Astrocyte (in vitro differentiated cells and primary cell): ENCODE measurements around the gene MOV10L1. TPM values are rescaled to one million over a fixed set of nuclear protein-coding genes. Genes with fewer than 3 reads are reported as not detected.

Source experiments
- DNase-seq: peaks from one replicate; pipeline ENCODE4 v3.0.0-alpha.2; 2010; ENCODE audit warnings: low read depth
- FAIRE-seq: peaks from 2 replicates; lab custom pipeline; 2011; peaks lifted over from hg19 to GRCh38; lab: Jason Lieb, UNC
- H2AFZ ChIP-seq: 2 replicates; pipeline ENCODE4 v1.6.0; 2012; ENCODE audit warnings: low read depth, low read length, inconsistent platforms
- H3K27ac ChIP-seq: 2 replicates; pipeline ENCODE4 v1.5.1; 2011; ENCODE audit warnings: low read depth, low read length, inconsistent platforms
- H3K27me3 ChIP-seq: 2 replicates; pipeline ENCODE4 v1.6.0; 2011; ENCODE audit warnings: low read length, inconsistent platforms; ENCODE audit not compliant: insufficient read depth
- H3K36me3 ChIP-seq: 2 replicates; pipeline ENCODE4 v1.5.1; 2011; ENCODE audit warnings: low read length, inconsistent platforms; ENCODE audit not compliant: insufficient read depth
- H3K4me1 ChIP-seq: 2 replicates; pipeline ENCODE4 v1.5.1; 2011; ENCODE audit warnings: low read length, inconsistent platforms; ENCODE audit not compliant: insufficient read depth
- H3K4me2 ChIP-seq: 2 replicates; pipeline ENCODE4 v1.6.0; 2012; ENCODE audit warnings: low read length, inconsistent platforms
- H3K4me3 ChIP-seq: 2 replicates; pipeline ENCODE4 v1.5.1; 2011; ENCODE audit warnings: low read depth, mild to moderate bottlenecking, low read length, inconsistent platforms; ENCODE audit not compliant: insufficient read depth
- H3K79me2 ChIP-seq: 2 replicates; pipeline ENCODE4 v1.6.0; 2012; ENCODE audit warnings: mild to moderate bottlenecking, low read length, inconsistent platforms; ENCODE audit not compliant: insufficient read depth
- H3K9ac ChIP-seq: 2 replicates; pipeline ENCODE4 v1.6.0; 2012; ENCODE audit warnings: mild to moderate bottlenecking, low read length, inconsistent platforms
- H3K9me3 ChIP-seq: 2 replicates; pipeline ENCODE4 v1.5.1; 2012; ENCODE audit warnings: low read depth, mild to moderate bottlenecking, low read length, inconsistent platforms; ENCODE audit not compliant: insufficient read depth
- H4K20me1 ChIP-seq: 2 replicates; pipeline ENCODE4 v1.6.0; 2012; ENCODE audit warnings: low read length, inconsistent platforms; ENCODE audit not compliant: insufficient read depth
- H3K27ac Mint-ChIP-seq: one replicate; pipeline ENCODE4 v1.8.0; 2021; ENCODE audit warnings: mild to moderate bottlenecking, mixed read lengths; ENCODE audit not compliant: unreplicated experiment
- H3K27me3 Mint-ChIP-seq: one replicate; pipeline ENCODE4 v1.8.0; 2021; ENCODE audit warnings: low read depth, mixed read lengths; ENCODE audit not compliant: unreplicated experiment
- H3K36me3 Mint-ChIP-seq: one replicate; pipeline ENCODE4 v1.8.0; 2021; ENCODE audit warnings: low read depth, mixed read lengths; ENCODE audit not compliant: unreplicated experiment
- H3K4me1 Mint-ChIP-seq: one replicate; pipeline ENCODE4 v1.8.0; 2021; ENCODE audit warnings: low read depth, mixed read lengths; ENCODE audit not compliant: unreplicated experiment
- H3K4me3 Mint-ChIP-seq: one replicate; pipeline ENCODE4 v1.8.0; 2021; ENCODE audit warnings: mild to moderate bottlenecking, moderate library complexity, mixed read lengths; ENCODE audit not compliant: unreplicated experiment
- H3K9me3 Mint-ChIP-seq: one replicate; pipeline ENCODE4 v1.8.0; 2021; ENCODE audit warnings: mild to moderate bottlenecking, mixed read lengths; ENCODE audit not compliant: unreplicated experiment
- CTCF ChIP-seq: IDR thresholded peaks from 2 replicates; pipeline ENCODE4 v1.5.1; 2011; ENCODE audit warnings: low read depth, mild to moderate bottlenecking, inconsistent platforms, low read length, moderate library complexity; ENCODE audit not compliant: insufficient read depth
- EZH2 ChIP-seq: IDR thresholded peaks from 2 replicates; pipeline ENCODE4 v1.6.1; 2012; ENCODE audit warnings: mild to moderate bottlenecking, low read length, inconsistent platforms; ENCODE audit not compliant: insufficient read depth
- total RNA-seq: library from RNA; stranded (reverse); gene quantifications from 2 replicates; pipeline ENCODE4 v1.2.1, GENCODE V29; 2021

The MOV10L1 gene
- total RNA-seq, 1 donor from 2014 or later = 0.61 TPM

GRCh38 chr22:50174382-50175190 lies 84.8 kb downstream of the MOV10L1 start:
- Mint-ChIP-seq H3K4me3 (no peak overlapping the region), H3K9me3 (no peaks in the 10 kb centered on the region), H3K27me3 (peaks cover 15% of the 10 kb centered on the region), H3K4me1 (no peaks in the 10 kb centered on the region), H3K27ac (no peak overlapping the region), H3K36me3 (peaks cover 2% of the 10 kb centered on the region)
- H3K27ac ChIP-seq = no peak overlapping the region
- no peaks in the 10 kb centered on the region for H4K20me1 ChIP-seq
- H3K9me3 ChIP-seq = no peaks in the 10 kb centered on the region
- H3K27me3 ChIP-seq = peaks cover 2% of the 10 kb centered on the region
- TF ChIP-seq CTCF = no peak
- no peak for TF ChIP-seq EZH2
- H3K4me1 ChIP-seq = no peaks in the 10 kb centered on the region
- no peak for FAIRE-seq
- H3K79me2 ChIP-seq = no peaks in the 10 kb centered on the region
- no peak overlapping the region for H3K9ac ChIP-seq
- DNase-seq = no peak
- no peak overlapping the region for H2AFZ ChIP-seq
- no peak overlapping the region for H3K4me3 ChIP-seq
- H3K4me2 ChIP-seq = no peak overlapping the region
- no peaks in the 10 kb centered on the region for H3K36me3 ChIP-seq

DNA sequence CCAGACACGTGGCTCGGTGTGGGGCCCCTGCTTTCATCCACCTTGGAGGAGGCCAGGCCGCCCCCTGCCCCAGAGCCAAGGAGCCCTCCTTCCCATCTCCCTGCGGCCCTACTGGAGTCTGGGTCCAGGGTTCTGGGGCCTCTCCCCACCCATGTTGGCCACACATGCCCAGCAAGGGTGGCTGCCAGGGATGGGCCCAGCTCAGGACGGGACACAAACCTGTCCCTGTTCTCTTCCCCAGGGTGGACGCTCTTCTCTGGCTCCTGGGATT lies 85.3 kb downstream of the MOV10L1 start:
- H2AFZ ChIP-seq = no peak overlapping the region
- H3K4me3 ChIP-seq = no peak overlapping the region
- H3K79me2 ChIP-seq = no peaks in the 10 kb centered on the region
- DNase-seq (no peak), FAIRE-seq (no peak)
- TF ChIP-seq CTCF (no peak), EZH2 (no peak)
- Mint-ChIP-seq H3K4me3 (no peak overlapping the region), H3K36me3 (peaks cover 2% of the 10 kb centered on the region), H3K27me3 (peaks cover 15% of the 10 kb centered on the region), H3K27ac (no peak overlapping the region), H3K4me1 (no peaks in the 10 kb centered on the region), H3K9me3 (no peaks in the 10 kb centered on the region)
- no peak overlapping the region for H3K9ac ChIP-seq
- no peak overlapping the region for H3K27ac ChIP-seq
- H3K36me3 ChIP-seq = no peaks in the 10 kb centered on the region
- no peaks in the 10 kb centered on the region for H3K9me3 ChIP-seq
- H3K4me2 ChIP-seq = no peak overlapping the region
- H3K4me1 ChIP-seq = no peaks in the 10 kb centered on the region
- H4K20me1 ChIP-seq = no peaks in the 10 kb centered on the region
- peaks cover 2% of the 10 kb centered on the region for H3K27me3 ChIP-seq
